ENCODE measurements around the gene KAT5.
"Not testable (repeated sequence)": the region's sequence is repeated elsewhere in the genome, so short reads cannot be mapped to it uniquely, and the experiment has no call there.

KAT5 gene

GRCh38 chr11:65764434-65764833 is 52.4 kb downstream of the KAT5 start:
- DNase-seq (ENCODE audit: insufficient read length) (no peak), FAIRE-seq (no peak)
- TF ChIP-seq POLR2AphosphoS5 (IDR thresholded peaks at IDR 0.05; ENCODE audit: low read depth, low read length): no peak
- TF ChIP-seq POLR2A (IDR thresholded peaks at IDR 0.05; ENCODE audit: low read depth, low read length): no peak
- TF ChIP-seq TAF1 (IDR thresholded peaks at IDR 0.05; ENCODE audit: borderline replicate concordance, low read depth, low read length): no peak

DNA sequence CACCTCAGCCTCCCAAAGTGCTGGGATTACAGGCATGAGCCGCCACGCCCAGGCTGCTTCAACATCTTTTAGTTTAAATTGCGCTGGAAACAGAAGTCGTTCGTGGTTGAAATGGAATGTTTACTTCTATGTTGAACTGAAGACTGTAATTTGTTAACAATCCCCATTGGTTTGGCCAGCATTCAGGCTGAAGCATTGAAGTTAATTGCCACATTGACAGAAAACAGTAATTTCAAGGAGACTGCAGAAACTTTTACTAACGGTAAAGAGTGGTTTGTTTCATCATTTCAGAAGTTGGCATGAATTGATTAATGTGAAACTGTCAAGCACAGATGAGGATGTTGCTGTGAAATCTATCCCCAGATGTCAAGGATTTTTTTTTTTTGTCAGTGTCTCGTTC is 54.5 kb downstream of the KAT5 start:
- TF ChIP-seq TAF1 (IDR thresholded peaks at IDR 0.05; ENCODE audit: borderline replicate concordance, low read depth, low read length) (no peak), POLR2AphosphoS5 (IDR thresholded peaks at IDR 0.05; ENCODE audit: low read depth, low read length) (no peak), POLR2A (IDR thresholded peaks at IDR 0.05; ENCODE audit: low read depth, low read length) (no peak)
- DNase-seq (ENCODE audit: insufficient read length): no peak
- no peak for FAIRE-seq

GRCh38 chr11:65767406-65767805 is 55.4 kb downstream of the KAT5 start:
- no peak for TF ChIP-seq POLR2A (IDR thresholded peaks at IDR 0.05; ENCODE audit: low read depth, low read length)
- TF ChIP-seq POLR2AphosphoS5 (IDR thresholded peaks at IDR 0.05; ENCODE audit: low read depth, low read length): no peak
- TF ChIP-seq TAF1 (IDR thresholded peaks at IDR 0.05; ENCODE audit: borderline replicate concordance, low read depth, low read length): no peak
- FAIRE-seq (no peak), DNase-seq (ENCODE audit: insufficient read length) (no peak)

- not testable (repeated sequence) for DNase-seq (ENCODE audit: insufficient read length); FAIRE-seq
These were observed 55.8 kb downstream of the KAT5 start for GRCh38 chr11:65767806-65768205.

All from GM12892 (cell line).